Neural progenitor cell (in vitro differentiated cells): ENCODE measurements around the gene CLCF1.

Source experiments
- EZH2 ChIP-seq: fragments of 200-600 bp; sonication (generic); IDR thresholded peaks from 2 replicates; pipeline ENCODE4 v1.6.1; 2017; ENCODE audit warnings: antibody characterized with exemption, mild to moderate bottlenecking, moderate library complexity
- TF ChIP-seq, protein P1 (sequence below): fragments of 200-600 bp; sonication (generic); IDR thresholded peaks from 2 replicates; pipeline ENCODE4 v1.5.1; 2017; ENCODE audit warnings: antibody characterized with exemption, mild to moderate bottlenecking

DNA sequence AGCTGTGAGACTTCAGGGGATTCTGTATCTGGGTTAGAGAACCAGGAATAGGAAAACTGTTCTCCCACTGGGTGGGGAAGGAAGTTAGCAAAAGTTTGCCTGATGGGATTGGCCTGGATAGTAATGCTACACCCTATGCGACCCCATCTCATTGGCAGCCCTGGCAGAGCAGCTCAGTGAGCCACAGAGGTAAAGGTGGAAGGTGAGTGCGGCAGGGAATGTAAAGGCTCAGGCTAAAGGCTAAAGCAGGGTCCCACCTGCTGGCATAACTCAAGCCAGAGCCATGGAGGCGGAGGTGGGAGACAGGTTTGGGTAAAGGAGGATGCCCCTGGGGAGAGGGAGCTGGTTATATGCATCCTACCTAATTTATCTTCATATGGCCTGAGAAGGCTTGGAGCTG, 51.3 kb downstream of the CLCF1 start:
- TF ChIP-seq, protein P1, sequence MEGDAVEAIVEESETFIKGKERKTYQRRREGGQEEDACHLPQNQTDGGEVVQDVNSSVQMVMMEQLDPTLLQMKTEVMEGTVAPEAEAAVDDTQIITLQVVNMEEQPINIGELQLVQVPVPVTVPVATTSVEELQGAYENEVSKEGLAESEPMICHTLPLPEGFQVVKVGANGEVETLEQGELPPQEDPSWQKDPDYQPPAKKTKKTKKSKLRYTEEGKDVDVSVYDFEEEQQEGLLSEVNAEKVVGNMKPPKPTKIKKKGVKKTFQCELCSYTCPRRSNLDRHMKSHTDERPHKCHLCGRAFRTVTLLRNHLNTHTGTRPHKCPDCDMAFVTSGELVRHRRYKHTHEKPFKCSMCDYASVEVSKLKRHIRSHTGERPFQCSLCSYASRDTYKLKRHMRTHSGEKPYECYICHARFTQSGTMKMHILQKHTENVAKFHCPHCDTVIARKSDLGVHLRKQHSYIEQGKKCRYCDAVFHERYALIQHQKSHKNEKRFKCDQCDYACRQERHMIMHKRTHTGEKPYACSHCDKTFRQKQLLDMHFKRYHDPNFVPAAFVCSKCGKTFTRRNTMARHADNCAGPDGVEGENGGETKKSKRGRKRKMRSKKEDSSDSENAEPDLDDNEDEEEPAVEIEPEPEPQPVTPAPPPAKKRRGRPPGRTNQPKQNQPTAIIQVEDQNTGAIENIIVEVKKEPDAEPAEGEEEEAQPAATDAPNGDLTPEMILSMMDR, result no peak
- no peak for TF ChIP-seq EZH2
